Astrocyte (in vitro differentiated cells and primary cell): ENCODE measurements around the gene UBP1. TPM values are rescaled to one million over a fixed set of nuclear protein-coding genes. Genes with fewer than 3 reads are reported as not detected.
"Not testable (repeated sequence)": the region's sequence is repeated elsewhere in the genome, so short reads cannot be mapped to it uniquely, and the experiment has no call there.

Experiments used
- DNase-seq: peaks from one replicate; pipeline ENCODE4 v3.0.0-alpha.2; 2010; ENCODE audit warnings: low read depth
- FAIRE-seq: peaks from 2 replicates; lab custom pipeline; 2011; peaks lifted over from hg19 to GRCh38; lab: Jason Lieb, UNC
- H2AFZ ChIP-seq: 2 replicates; pipeline ENCODE4 v1.6.0; 2012; ENCODE audit warnings: low read depth, low read length, inconsistent platforms
- H3K27ac ChIP-seq: 2 replicates; pipeline ENCODE4 v1.5.1; 2011; ENCODE audit warnings: low read depth, low read length, inconsistent platforms
- H3K27me3 ChIP-seq: 2 replicates; pipeline ENCODE4 v1.6.0; 2011; ENCODE audit warnings: low read length, inconsistent platforms; ENCODE audit not compliant: insufficient read depth
- H3K36me3 ChIP-seq: 2 replicates; pipeline ENCODE4 v1.5.1; 2011; ENCODE audit warnings: low read length, inconsistent platforms; ENCODE audit not compliant: insufficient read depth
- H3K4me1 ChIP-seq: 2 replicates; pipeline ENCODE4 v1.5.1; 2011; ENCODE audit warnings: low read length, inconsistent platforms; ENCODE audit not compliant: insufficient read depth
- H3K4me2 ChIP-seq: 2 replicates; pipeline ENCODE4 v1.6.0; 2012; ENCODE audit warnings: low read length, inconsistent platforms
- H3K4me3 ChIP-seq: 2 replicates; pipeline ENCODE4 v1.5.1; 2011; ENCODE audit warnings: low read depth, mild to moderate bottlenecking, low read length, inconsistent platforms; ENCODE audit not compliant: insufficient read depth
- H3K79me2 ChIP-seq: 2 replicates; pipeline ENCODE4 v1.6.0; 2012; ENCODE audit warnings: mild to moderate bottlenecking, low read length, inconsistent platforms; ENCODE audit not compliant: insufficient read depth
- H3K9ac ChIP-seq: 2 replicates; pipeline ENCODE4 v1.6.0; 2012; ENCODE audit warnings: mild to moderate bottlenecking, low read length, inconsistent platforms
- H3K9me3 ChIP-seq: 2 replicates; pipeline ENCODE4 v1.5.1; 2012; ENCODE audit warnings: low read depth, mild to moderate bottlenecking, low read length, inconsistent platforms; ENCODE audit not compliant: insufficient read depth
- H4K20me1 ChIP-seq: 2 replicates; pipeline ENCODE4 v1.6.0; 2012; ENCODE audit warnings: low read length, inconsistent platforms; ENCODE audit not compliant: insufficient read depth
- H3K27ac Mint-ChIP-seq: one replicate; pipeline ENCODE4 v1.8.0; 2021; ENCODE audit warnings: mild to moderate bottlenecking, mixed read lengths; ENCODE audit not compliant: unreplicated experiment
- H3K27me3 Mint-ChIP-seq: one replicate; pipeline ENCODE4 v1.8.0; 2021; ENCODE audit warnings: low read depth, mixed read lengths; ENCODE audit not compliant: unreplicated experiment
- H3K36me3 Mint-ChIP-seq: one replicate; pipeline ENCODE4 v1.8.0; 2021; ENCODE audit warnings: low read depth, mixed read lengths; ENCODE audit not compliant: unreplicated experiment
- H3K4me1 Mint-ChIP-seq: one replicate; pipeline ENCODE4 v1.8.0; 2021; ENCODE audit warnings: low read depth, mixed read lengths; ENCODE audit not compliant: unreplicated experiment
- H3K4me3 Mint-ChIP-seq: one replicate; pipeline ENCODE4 v1.8.0; 2021; ENCODE audit warnings: mild to moderate bottlenecking, moderate library complexity, mixed read lengths; ENCODE audit not compliant: unreplicated experiment
- H3K9me3 Mint-ChIP-seq: one replicate; pipeline ENCODE4 v1.8.0; 2021; ENCODE audit warnings: mild to moderate bottlenecking, mixed read lengths; ENCODE audit not compliant: unreplicated experiment
- EZH2 ChIP-seq: IDR thresholded peaks from 2 replicates; pipeline ENCODE4 v1.6.1; 2012; ENCODE audit warnings: mild to moderate bottlenecking, low read length, inconsistent platforms; ENCODE audit not compliant: insufficient read depth
- total RNA-seq: library from RNA; stranded (reverse); gene quantifications from 2 replicates; pipeline ENCODE4 v1.2.1, GENCODE V29; 2021
- TF ChIP-seq, protein P1 (sequence below): IDR thresholded peaks from 2 replicates; pipeline ENCODE4 v1.5.1; 2011; ENCODE audit warnings: low read depth, mild to moderate bottlenecking, inconsistent platforms, low read length, moderate library complexity; ENCODE audit not compliant: insufficient read depth

UBP1 gene
- total RNA-seq, 1 donor from 2014 or later: 79.3 TPM

DNA sequence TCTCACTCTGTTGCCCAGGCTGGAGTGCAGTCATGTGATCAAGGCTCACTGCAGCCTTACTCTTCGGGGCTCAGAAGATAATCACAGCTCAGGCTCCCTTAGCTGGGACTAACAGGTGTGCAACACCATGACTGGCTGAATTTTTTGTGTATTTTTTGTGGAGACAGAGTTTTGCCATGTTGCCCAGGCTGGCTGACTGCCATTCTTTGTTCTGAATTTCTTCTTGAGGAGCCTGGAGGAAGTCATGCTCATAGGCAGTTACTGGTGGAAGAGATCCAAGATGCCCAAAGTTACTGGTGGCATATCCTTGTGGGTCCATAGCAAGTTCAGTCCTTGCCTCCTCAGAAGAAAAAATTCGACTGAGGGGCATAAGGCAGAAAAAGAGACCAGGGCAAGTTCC lies 16.6 kb upstream of the UBP1 start:
- TF ChIP-seq, protein P1, sequence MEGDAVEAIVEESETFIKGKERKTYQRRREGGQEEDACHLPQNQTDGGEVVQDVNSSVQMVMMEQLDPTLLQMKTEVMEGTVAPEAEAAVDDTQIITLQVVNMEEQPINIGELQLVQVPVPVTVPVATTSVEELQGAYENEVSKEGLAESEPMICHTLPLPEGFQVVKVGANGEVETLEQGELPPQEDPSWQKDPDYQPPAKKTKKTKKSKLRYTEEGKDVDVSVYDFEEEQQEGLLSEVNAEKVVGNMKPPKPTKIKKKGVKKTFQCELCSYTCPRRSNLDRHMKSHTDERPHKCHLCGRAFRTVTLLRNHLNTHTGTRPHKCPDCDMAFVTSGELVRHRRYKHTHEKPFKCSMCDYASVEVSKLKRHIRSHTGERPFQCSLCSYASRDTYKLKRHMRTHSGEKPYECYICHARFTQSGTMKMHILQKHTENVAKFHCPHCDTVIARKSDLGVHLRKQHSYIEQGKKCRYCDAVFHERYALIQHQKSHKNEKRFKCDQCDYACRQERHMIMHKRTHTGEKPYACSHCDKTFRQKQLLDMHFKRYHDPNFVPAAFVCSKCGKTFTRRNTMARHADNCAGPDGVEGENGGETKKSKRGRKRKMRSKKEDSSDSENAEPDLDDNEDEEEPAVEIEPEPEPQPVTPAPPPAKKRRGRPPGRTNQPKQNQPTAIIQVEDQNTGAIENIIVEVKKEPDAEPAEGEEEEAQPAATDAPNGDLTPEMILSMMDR: no peak
- TF ChIP-seq EZH2: no peak
- no peaks in the 10 kb centered on the region for H3K9me3 ChIP-seq
- no peaks in the 10 kb centered on the region for H4K20me1 ChIP-seq
- no peak overlapping the region for H3K4me3 ChIP-seq
- H2AFZ ChIP-seq: no peak overlapping the region
- Mint-ChIP-seq H3K4me1 (no peaks in the 10 kb centered on the region), H3K27me3 (no peaks in the 10 kb centered on the region), H3K27ac (no peak overlapping the region), H3K36me3 (peaks cover 35% of the 10 kb centered on the region), H3K9me3 (peaks cover 15% of the 10 kb centered on the region), H3K4me3 (no peak overlapping the region)
- no peaks in the 10 kb centered on the region for H3K36me3 ChIP-seq
- FAIRE-seq (no peak), DNase-seq (no peak)
- no peaks in the 10 kb centered on the region for H3K79me2 ChIP-seq
- H3K9ac ChIP-seq: no peak overlapping the region
- no peak overlapping the region for H3K27ac ChIP-seq
- no peak overlapping the region for H3K4me2 ChIP-seq
- no peaks in the 10 kb centered on the region for H3K27me3 ChIP-seq
- H3K4me1 ChIP-seq: no peaks in the 10 kb centered on the region

DNA sequence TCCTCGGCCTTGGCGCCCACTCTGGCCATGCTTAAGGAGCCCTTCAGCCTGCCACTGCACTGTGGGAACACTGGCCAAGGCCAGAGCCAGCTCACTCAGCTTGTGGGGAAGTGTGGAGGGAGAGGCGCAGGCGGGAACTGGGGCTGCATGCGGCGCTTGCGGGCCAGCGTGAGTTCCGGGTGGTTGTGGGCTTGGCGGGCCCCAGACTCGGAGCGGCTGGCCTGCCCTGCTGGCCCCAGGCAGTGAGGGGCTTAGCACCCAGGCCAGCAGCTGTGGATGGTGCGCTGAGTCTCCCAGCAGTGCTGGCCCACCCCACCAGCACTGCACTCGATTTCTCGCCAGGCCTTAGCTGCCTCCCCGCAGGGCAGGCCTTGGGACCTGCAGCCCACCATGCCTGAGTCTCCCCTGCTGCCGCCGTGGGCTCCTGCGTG lies 13.1 kb upstream of the UBP1 start:
- Mint-ChIP-seq H3K4me1 (no peaks in the 10 kb centered on the region), H3K36me3 (peaks cover 33% of the 10 kb centered on the region), H3K27ac (no peak overlapping the region), H3K4me3 (no peak overlapping the region), H3K27me3 (no peaks in the 10 kb centered on the region), H3K9me3 (peaks cover 4% of the 10 kb centered on the region)
- Histone ChIP-seq H3K36me3 (no peaks in the 10 kb centered on the region), H3K9me3 (no peaks in the 10 kb centered on the region), H2AFZ (no peak overlapping the region), H3K27me3 (no peaks in the 10 kb centered on the region), H4K20me1 (no peaks in the 10 kb centered on the region), H3K4me1 (no peaks in the 10 kb centered on the region), H3K4me2 (no peak overlapping the region), H3K4me3 (no peak overlapping the region), H3K27ac (no peak overlapping the region), H3K9ac (no peak overlapping the region), H3K79me2 (no peaks in the 10 kb centered on the region)
- FAIRE-seq: no peak
- no peak for DNase-seq
- TF ChIP-seq, protein P1: no peak
- TF ChIP-seq EZH2: no peak

DNA sequence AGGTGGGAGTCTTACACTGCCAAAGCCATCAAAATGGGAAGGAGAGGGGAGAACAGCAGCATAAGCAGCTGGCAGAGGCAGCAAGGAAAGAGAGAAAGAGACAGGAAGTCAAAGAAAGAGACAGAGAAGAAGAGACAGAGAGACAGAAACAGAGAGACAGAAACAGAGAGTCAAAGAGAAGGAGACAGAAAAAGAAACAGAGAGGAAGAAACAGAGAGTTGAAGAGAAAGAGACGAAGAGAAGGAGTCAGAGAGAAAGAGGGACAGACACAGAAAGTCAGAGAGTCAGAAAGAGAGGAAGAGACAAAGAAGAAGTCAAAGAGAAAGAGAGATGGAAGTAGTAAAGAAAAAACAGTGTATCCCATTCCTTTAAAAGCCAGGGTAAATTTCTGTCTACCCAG lies 11.8 kb upstream of the UBP1 start:
- not testable (repeated sequence) for H3K27me3 Mint-ChIP-seq, H3K4me3 ChIP-seq, H3K9me3 Mint-ChIP-seq, H4K20me1 ChIP-seq, FAIRE-seq, H3K36me3 ChIP-seq, H3K27ac ChIP-seq, H3K9me3 ChIP-seq, H3K79me2 ChIP-seq, H3K27me3 ChIP-seq, H3K27ac Mint-ChIP-seq, H3K4me2 ChIP-seq, H3K4me3 Mint-ChIP-seq, H3K4me1 ChIP-seq, H3K4me1 Mint-ChIP-seq, DNase-seq, H3K9ac ChIP-seq, H2AFZ ChIP-seq
- peaks cover 27% of the 10 kb centered on the region for H3K36me3 Mint-ChIP-seq
